ENCODE measurements around the gene ADGRD1. TPM values are rescaled to one million over a fixed set of nuclear protein-coding genes. Genes with fewer than 3 reads are reported as not detected.

Gene ADGRD1
- total RNA-seq, 6 experiments from 2014 or later = not detected

GRCh38 chr12:130981074-130981742 is 27.5 kb downstream of the ADGRD1 start:
- DNase-seq = no peak
- no peaks in the 10 kb centered on the region; the same call in 1 of the 2 replicates for H3K27me3 Mint-ChIP-seq (ENCODE audit: insufficient read depth)
- H3K27ac Mint-ChIP-seq = no peak overlapping the region
- H3K4me3 Mint-ChIP-seq = no peak overlapping the region
- no peaks in the 10 kb centered on the region for H3K4me1 Mint-ChIP-seq (ENCODE audit: low read depth)
- peaks cover 51% of the 10 kb centered on the region for H3K9me3 Mint-ChIP-seq
- no peak for TF ChIP-seq CTCF (IDR thresholded peaks at IDR 0.05)
- H3K36me3 Mint-ChIP-seq (ENCODE audit: low read depth) = no peaks in the 10 kb centered on the region; the same call in 1 of the 2 replicates

- no peaks in the 10 kb centered on the region; the same call in 1 of the 2 replicates for H3K27me3 Mint-ChIP-seq (ENCODE audit: insufficient read depth)
- H3K4me1 Mint-ChIP-seq (ENCODE audit: low read depth) = no peaks in the 10 kb centered on the region
- no peak overlapping the region for H3K27ac Mint-ChIP-seq
- no peak for TF ChIP-seq CTCF (IDR thresholded peaks at IDR 0.05)
- H3K4me3 Mint-ChIP-seq = no peak overlapping the region
- no peak for DNase-seq
- H3K9me3 Mint-ChIP-seq = peaks cover 55% of the 10 kb centered on the region
- no peaks in the 10 kb centered on the region; the same call in 1 of the 2 replicates for H3K36me3 Mint-ChIP-seq (ENCODE audit: low read depth)
Observed at GRCh38 chr12:130981911-130982310, 28.2 kb downstream of the ADGRD1 start.

GRCh38 chr12:130982565-130983225 is 29.0 kb downstream of the ADGRD1 start:
- Mint-ChIP-seq H3K9me3 (peaks cover 61% of the 10 kb centered on the region), H3K4me3 (no peak overlapping the region), H3K4me1 (ENCODE audit: low read depth) (no peaks in the 10 kb centered on the region), H3K27ac (no peak overlapping the region), H3K27me3 (ENCODE audit: insufficient read depth) (no peaks in the 10 kb centered on the region; the same call in 1 of the 2 replicates), H3K36me3 (ENCODE audit: low read depth) (no peaks in the 10 kb centered on the region; the same call in 1 of the 2 replicates)
- no peak for TF ChIP-seq CTCF (IDR thresholded peaks at IDR 0.05)
- no peak for DNase-seq

- no peak overlapping the region for H3K27ac Mint-ChIP-seq
- no peak for TF ChIP-seq CTCF (IDR thresholded peaks at IDR 0.05)
- H3K4me3 Mint-ChIP-seq = no peak overlapping the region
- H3K27me3 Mint-ChIP-seq (ENCODE audit: insufficient read depth) = no peaks in the 10 kb centered on the region; the same call in 1 of the 2 replicates
- DNase-seq = no peak
- no peaks in the 10 kb centered on the region; the same call in 1 of the 2 replicates for H3K36me3 Mint-ChIP-seq (ENCODE audit: low read depth)
- H3K9me3 Mint-ChIP-seq = peaks cover 58% of the 10 kb centered on the region
- no peaks in the 10 kb centered on the region for H3K4me1 Mint-ChIP-seq (ENCODE audit: low read depth)
Observed at GRCh38 chr12:130983328-130984017, 29.8 kb downstream of the ADGRD1 start.

- H3K27ac Mint-ChIP-seq = no peak overlapping the region
- no peak for TF ChIP-seq CTCF (IDR thresholded peaks at IDR 0.05)
Observed at GRCh38 chr12:130984183-130985058, 30.7 kb downstream of the ADGRD1 start.

More at GRCh38 chr12:130984183-130985058, 30.7 kb downstream of the ADGRD1 start:
- no peak overlapping the region for H3K4me3 Mint-ChIP-seq
- H3K27me3 Mint-ChIP-seq (ENCODE audit: insufficient read depth) = no peaks in the 10 kb centered on the region; the same call in 1 of the 2 replicates
- H3K36me3 Mint-ChIP-seq (ENCODE audit: low read depth) = no peaks in the 10 kb centered on the region; the same call in 1 of the 2 replicates
- H3K9me3 Mint-ChIP-seq = peaks cover 55% of the 10 kb centered on the region
- no peak for DNase-seq
- H3K4me1 Mint-ChIP-seq (ENCODE audit: low read depth) = no peaks in the 10 kb centered on the region
